Measurements from ENCODE around the gene MYT1. TPM values are rescaled to one million over a fixed set of nuclear protein-coding genes. Genes with fewer than 3 reads are reported as not detected.

MYT1 gene
- total and polyA plus RNA-seq, 2 of the 13 experiments (the other 11 are each of a cell fraction or from before 2014, with no cell fraction given) = 0.58 to 2.5 TPM

DNA sequence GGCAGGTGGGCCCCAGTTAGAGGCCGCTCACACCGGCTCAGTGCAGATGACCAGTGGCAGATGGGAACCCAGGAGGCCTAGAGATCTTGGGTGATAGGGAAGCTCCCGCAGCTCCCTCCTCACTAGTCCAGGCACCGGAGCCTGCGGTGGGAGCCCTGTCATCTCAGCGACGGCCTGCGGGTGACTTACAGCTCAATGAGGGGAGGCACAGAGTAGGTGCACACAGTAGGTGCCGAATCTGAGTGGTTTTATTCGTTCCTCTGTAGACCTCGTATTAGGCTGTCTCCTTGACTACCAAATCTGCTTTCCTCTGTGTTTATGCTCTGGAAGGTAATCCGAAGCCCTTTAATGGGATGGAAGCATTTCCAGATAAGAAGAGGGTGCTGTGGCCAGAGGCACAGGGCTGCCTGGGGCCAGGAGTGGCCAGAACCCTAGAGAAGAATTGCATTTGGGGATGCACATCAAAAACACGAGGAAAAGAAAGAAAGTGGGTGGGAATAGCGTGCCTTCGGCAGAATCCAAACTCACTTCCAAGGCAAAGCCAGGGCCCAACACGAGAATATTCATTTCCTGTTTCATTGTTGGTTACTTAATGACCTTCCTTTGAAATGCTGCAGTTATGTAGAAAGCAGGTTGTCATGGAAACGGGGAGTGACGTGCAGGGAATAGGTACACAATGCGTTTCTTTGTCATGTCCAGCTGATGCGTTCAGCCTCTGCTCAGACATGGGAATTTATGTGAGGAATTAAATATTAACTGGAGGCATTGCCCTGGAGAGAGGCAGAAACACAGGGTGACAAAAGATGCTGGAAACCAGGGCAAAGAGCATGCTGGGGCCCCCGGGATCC, 24.7 kb downstream of the MYT1 start (continued):
- TF ChIP-seq, protein P1, sequence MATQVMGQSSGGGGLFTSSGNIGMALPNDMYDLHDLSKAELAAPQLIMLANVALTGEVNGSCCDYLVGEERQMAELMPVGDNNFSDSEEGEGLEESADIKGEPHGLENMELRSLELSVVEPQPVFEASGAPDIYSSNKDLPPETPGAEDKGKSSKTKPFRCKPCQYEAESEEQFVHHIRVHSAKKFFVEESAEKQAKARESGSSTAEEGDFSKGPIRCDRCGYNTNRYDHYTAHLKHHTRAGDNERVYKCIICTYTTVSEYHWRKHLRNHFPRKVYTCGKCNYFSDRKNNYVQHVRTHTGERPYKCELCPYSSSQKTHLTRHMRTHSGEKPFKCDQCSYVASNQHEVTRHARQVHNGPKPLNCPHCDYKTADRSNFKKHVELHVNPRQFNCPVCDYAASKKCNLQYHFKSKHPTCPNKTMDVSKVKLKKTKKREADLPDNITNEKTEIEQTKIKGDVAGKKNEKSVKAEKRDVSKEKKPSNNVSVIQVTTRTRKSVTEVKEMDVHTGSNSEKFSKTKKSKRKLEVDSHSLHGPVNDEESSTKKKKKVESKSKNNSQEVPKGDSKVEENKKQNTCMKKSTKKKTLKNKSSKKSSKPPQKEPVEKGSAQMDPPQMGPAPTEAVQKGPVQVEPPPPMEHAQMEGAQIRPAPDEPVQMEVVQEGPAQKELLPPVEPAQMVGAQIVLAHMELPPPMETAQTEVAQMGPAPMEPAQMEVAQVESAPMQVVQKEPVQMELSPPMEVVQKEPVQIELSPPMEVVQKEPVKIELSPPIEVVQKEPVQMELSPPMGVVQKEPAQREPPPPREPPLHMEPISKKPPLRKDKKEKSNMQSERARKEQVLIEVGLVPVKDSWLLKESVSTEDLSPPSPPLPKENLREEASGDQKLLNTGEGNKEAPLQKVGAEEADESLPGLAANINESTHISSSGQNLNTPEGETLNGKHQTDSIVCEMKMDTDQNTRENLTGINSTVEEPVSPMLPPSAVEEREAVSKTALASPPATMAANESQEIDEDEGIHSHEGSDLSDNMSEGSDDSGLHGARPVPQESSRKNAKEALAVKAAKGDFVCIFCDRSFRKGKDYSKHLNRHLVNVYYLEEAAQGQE (IDR thresholded peaks at IDR 0.05; ENCODE audit: borderline replicate concordance in 1 of 2, low read depth in 1 of 2, low read length in 2 of 2) = peak in 1 of 2 experiments; percentile 70; a peak in 2 of 4 replicates
- no peak for TF ChIP-seq NPAS2 (CRISPR knock-in tag; IDR thresholded peaks at IDR 0.05; ENCODE audit: borderline replicate concordance)
- TF ChIP-seq ZNF562 (CRISPR knock-in tag; IDR thresholded peaks at IDR 0.05; ENCODE audit: borderline replicate concordance) = no peak
- TF ChIP-seq ZNF343 (CRISPR knock-in tag; IDR thresholded peaks at IDR 0.05) = no peak
- TF ChIP-seq, protein P2, sequence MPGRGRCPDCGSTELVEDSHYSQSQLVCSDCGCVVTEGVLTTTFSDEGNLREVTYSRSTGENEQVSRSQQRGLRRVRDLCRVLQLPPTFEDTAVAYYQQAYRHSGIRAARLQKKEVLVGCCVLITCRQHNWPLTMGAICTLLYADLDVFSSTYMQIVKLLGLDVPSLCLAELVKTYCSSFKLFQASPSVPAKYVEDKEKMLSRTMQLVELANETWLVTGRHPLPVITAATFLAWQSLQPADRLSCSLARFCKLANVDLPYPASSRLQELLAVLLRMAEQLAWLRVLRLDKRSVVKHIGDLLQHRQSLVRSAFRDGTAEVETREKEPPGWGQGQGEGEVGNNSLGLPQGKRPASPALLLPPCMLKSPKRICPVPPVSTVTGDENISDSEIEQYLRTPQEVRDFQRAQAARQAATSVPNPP (CRISPR knock-in tag; IDR thresholded peaks at IDR 0.05) = no peak
- TF ChIP-seq ZZZ3 (CRISPR knock-in tag; IDR thresholded peaks at IDR 0.05; ENCODE audit: borderline replicate concordance) = no peak
- peak; percentile 84 for TF ChIP-seq SALL1 (CRISPR knock-in tag; IDR thresholded peaks at IDR 0.05)
- TF ChIP-seq ZSCAN25 (CRISPR knock-in tag; IDR thresholded peaks at IDR 0.05) = peak; percentile 50; the same call in 1 of the 2 replicates
- peak; percentile 73 for TF ChIP-seq TGIF2 (CRISPR knock-in tag; IDR thresholded peaks at IDR 0.05)
- peak; percentile 88; the same call in 1 of the 2 replicates for TF ChIP-seq ZNF292 (CRISPR knock-in tag; IDR thresholded peaks at IDR 0.05; ENCODE audit: borderline replicate concordance, low read depth)
- no peak for TF ChIP-seq GTF3A (CRISPR knock-in tag; conservative IDR thresholded peaks at IDR 0.05)
- peak; percentile 73; the same call in 1 of the 2 replicates for TF ChIP-seq ZNF891 (CRISPR knock-in tag; IDR thresholded peaks at IDR 0.05)
- TF ChIP-seq, protein P3, sequence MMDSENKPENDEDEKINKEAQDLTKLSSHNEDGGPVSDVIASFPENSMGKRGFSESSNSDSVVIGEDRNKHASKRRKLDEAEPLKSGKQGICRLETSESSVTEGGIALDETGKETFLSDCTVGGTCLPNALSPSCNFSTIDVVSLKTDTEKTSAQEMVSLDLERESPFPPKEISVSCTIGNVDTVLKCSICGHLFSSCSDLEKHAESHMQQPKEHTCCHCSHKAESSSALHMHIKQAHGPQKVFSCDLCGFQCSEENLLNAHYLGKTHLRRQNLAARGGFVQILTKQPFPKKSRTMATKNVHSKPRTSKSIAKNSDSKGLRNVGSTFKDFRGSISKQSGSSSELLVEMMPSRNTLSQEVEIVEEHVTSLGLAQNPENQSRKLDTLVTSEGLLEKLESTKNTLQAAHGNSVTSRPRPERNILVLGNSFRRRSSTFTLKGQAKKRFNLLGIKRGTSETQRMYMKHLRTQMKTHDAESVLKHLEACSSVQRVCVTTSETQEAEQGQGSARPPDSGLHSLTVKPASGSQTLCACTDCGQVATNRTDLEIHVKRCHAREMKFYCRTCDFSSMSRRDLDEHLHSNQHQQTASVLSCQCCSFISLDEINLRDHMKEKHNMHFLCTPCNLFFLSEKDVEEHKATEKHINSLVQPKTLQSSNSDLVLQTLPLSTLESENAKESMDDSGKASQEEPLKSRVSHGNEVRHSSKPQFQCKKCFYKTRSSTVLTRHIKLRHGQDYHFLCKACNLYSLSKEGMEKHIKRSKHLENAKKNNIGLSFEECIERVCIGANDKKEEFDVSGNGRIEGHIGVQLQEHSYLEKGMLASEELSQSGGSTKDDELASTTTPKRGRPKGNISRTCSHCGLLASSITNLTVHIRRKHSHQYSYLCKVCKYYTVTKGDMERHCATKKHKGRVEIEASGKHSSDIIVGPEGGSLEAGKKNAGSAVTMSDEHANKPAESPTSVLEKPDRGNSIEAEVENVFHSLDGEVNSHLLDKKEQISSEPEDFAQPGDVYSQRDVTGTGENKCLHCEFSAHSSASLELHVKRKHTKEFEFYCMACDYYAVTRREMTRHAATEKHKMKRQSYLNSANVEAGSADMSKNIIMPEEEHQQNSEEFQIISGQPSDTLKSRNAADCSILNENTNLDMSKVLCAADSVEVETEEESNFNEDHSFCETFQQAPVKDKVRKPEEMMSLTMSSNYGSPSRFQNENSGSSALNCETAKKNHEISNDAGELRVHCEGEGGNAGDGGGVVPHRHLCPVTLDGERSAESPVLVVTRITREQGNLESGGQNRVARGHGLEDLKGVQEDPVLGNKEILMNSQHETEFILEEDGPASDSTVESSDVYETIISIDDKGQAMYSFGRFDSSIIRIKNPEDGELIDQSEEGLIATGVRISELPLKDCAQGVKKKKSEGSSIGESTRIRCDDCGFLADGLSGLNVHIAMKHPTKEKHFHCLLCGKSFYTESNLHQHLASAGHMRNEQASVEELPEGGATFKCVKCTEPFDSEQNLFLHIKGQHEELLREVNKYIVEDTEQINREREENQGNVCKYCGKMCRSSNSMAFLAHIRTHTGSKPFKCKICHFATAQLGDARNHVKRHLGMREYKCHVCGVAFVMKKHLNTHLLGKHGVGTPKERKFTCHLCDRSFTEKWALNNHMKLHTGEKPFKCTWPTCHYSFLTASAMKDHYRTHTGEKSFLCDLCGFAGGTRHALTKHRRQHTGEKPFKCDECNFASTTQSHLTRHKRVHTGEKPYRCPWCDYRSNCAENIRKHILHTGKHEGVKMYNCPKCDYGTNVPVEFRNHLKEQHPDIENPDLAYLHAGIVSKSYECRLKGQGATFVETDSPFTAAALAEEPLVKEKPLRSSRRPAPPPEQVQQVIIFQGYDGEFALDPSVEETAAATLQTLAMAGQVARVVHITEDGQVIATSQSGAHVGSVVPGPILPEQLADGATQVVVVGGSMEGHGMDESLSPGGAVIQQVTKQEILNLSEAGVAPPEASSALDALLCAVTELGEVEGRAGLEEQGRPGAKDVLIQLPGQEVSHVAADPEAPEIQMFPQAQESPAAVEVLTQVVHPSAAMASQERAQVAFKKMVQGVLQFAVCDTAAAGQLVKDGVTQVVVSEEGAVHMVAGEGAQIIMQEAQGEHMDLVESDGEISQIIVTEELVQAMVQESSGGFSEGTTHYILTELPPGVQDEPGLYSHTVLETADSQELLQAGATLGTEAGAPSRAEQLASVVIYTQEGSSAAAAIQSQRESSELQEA (CRISPR knock-in tag; IDR thresholded peaks at IDR 0.05; ENCODE audit: not compliant biosample characterization) = peak; percentile 6
- peak; percentile 37; the same call in 1 of the 2 replicates for TF ChIP-seq ZNF768 (CRISPR knock-in tag; IDR thresholded peaks at IDR 0.05)
- peak; percentile 73; the same call in 1 of the 2 replicates for TF ChIP-seq ZNF644 (CRISPR knock-in tag; IDR thresholded peaks at IDR 0.05; ENCODE audit: low read depth)

All from HepG2 (cell line).